SHP77 treated with DMSO at 0.1 percent for 48 hours (cell line): ENCODE data around the gene ANGPTL7.

Experiments used
- DNase-seq: peaks from one replicate; lab custom pipeline; 2025; lab: John Stamatoyannopoulos, UW

The ANGPTL7 gene

GRCh38 chr1:11204396-11205190 is 15.4 kb downstream of the ANGPTL7 start:
- DNase-seq = no peak

GRCh38 chr1:11207898-11208611 is 18.9 kb downstream of the ANGPTL7 start:
- no peak for DNase-seq

DNA sequence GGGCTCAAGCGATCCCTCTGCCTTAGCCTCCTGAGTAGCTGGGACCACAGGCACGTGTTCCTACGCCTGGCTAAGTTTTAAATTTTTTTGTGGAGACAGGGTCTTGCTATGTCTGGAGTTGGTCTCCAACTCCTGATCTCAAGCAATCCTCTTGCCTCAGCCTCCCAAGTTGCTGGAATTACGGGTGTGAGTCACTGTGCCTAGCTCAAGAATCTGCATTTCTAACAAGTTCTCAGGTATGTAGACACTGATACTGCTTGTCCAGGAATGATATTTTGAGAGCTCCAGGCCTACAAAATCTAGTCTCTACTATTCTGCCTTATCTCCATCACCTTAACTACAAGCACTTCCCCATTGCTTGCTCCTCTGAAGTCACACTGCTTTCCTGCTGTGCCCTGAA is 22.3 kb downstream of the ANGPTL7 start:
- DNase-seq = no peak

GRCh38 chr1:11211925-11212587 is 22.9 kb downstream of the ANGPTL7 start:
- no peak for DNase-seq

DNA sequence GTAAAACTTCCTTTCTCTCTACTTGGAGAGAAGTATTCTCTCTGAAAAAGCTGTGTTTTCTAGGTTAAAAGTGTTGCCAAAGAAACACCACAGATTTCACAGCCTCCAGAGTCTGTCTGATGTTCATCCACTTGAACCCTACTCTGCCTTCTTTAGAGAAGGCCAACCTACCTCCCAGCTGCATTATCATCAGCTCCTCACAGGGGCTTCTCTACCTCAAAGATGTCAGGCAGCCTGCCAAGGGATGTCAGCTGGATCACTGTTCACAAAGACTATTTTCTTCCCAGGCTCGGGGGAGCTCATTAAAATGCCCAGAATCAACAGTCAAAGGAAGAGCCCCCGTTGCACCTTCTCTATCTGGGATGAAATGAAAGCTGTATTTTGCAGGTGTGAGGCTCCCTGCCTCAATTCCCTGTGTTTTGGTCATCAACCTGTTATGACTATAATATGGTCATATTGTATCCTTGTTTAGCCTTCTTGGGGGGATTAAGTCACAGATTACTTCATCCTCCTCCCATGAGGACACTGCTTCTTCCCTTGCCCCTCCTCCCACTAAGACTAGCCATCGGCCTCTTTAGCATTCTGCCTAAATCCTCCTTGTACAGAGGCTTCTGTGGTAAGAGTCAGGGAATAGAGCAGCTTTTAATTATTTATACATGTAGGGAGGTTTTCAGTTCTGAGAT is 25.7 kb downstream of the ANGPTL7 start:
- no peak for DNase-seq

DNA sequence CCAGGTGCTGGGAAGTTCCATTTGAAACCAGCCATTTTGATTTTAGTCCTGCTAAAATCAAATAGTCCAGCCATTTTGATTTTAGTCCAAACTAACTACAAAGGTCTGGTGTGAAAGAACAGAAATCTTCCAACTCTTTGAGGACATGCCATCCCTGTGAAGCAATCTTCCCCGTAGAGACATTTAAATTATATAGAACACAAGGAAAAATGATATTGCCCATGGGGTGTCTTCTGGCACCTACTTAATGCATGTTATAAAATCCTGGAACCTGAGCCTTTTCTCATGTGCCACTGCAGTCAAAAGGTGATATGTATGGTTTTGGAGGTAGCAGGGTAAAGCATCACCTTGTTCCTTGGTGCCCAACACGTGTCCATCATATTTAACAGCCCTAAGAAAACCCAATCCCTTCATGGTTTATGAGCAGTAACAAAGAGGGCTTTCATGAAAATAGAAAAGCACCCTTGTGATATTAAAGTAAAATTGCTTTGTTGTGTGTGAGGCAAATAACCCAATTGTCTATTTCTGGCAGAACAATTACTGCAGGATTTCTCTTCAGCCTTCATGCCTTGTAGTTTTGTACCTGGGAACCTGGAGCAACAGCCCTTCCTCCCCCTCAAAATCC is 26.3 kb downstream of the ANGPTL7 start:
- no peak for DNase-seq

DNA sequence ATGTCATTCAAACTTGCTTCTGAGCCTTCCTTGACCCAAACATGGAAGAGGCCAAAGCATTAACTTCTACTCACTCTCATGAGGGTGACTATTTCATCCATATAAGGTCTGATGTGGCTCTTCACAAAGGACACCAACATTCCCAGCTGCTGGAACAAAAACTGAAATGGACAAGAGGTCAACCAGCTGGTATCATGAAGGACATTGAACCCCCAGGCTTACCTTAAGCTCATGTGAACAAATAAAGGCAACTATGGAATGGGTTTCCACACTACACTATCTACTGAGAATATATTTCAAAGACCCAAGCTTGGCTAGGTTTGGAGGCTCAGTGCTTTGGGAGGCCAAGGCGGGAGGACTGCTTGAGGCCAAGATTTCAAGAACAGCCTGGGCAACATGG is 26.9 kb downstream of the ANGPTL7 start:
- DNase-seq = no peak

DNA sequence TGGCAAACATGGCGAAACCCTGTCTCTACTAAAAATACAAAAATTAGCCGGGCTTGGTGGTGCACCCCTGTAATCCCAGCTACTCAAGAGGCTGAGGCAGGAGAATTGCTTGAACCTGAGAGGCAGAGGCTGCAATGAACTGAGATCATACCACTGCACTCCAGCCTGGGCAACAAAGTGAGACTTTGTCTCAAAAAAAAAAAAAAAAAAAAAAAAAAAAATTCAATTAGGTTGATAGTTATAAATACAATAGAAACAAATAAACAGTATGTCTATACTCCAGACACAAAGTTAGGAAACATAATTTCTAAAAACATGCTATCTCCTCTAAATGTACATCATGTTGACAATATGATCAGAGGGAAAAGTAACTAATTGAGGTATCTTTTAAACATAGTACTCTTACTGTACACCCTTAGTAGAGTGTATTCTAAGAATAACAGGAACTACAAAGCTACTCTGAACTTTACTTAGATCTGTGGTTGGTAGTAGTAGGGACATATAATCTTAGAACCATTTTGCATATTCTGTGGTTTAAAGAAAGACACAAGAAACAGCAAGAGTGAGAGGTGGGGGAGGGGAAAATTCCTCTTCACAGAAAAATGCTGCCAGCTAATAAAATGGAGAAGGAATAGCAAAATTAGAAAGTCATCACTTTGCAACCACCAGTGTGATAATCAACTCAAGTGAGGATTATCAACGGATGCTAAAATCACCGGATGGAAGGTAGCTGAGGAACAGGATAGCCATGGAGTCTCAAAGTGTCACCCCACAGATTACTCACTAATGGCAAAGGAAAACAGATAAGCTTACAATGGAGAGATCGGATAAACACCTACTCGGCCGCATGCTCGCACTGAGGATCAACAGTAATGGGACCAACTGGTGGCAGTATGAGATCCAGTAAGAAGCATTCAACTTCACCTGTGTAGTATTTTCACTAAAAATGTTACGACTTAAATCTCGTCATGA is 38.2 kb downstream of the ANGPTL7 start:
- DNase-seq = no peak

DNA sequence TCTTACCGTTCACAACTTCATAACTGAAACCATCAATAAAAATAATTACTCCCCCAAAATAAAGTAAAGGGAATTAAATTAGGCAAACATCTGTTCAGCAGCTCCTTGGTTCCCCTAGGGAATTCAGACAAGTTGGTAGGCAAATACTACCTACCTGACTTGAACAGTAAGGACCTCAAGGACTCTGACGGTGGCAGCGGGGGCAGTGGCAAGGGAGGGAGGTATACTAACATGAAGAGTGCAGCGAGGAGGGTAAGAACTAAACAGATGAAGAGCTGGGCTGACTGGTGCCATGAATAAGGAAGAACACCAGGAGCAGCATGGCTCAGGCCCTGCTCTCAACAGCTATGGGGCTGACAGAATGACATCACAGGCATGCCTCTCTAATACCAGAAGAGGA is 40.0 kb downstream of the ANGPTL7 start:
- no peak for DNase-seq

- no peak for DNase-seq
Observed at GRCh38 chr1:11233208-11233607, 44.1 kb downstream of the ANGPTL7 start.

DNA sequence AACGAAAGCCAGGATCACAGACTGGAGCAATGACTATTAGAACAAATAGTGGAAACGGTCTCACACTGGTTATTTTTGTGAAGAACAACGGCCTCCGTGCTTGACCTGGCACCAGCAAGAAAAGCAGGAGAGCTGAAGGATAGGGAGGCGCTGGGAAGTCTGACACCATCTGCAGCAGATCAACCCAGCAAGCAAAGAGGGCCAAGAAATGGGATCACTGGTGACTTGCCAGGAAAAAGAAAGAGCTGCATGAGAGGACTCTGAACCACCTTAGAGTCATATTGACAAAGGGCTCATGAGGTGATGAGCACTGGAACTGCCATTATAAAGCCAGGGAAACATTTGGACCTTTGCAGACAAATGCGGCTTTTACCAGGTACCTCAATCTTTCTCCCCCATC is 48.2 kb downstream of the ANGPTL7 start:
- DNase-seq = no peak

DNA sequence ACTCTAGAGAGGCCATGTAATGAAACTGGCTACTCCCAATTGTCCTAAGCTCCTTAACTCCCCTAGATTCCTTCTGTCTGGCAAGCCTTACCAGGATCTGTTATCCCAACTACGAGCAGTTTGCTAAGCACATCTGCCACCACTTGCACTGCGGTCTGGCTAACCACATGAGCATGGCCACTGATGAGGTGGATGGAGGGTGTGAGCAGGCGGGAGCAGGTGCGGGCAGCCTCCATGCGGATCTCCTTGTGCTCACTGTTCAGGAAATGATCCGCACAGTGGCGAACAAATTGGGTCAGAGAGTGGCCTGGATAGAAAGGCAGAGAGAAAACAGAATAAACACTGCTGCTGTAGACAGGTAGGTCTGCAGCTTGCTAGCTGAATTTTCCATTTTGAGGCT is 49.2 kb downstream of the ANGPTL7 start:
- DNase-seq = no peak

GRCh38 chr1:11245248-11245647 is 56.1 kb downstream of the ANGPTL7 start:
- DNase-seq = no peak
